SIG-M5 treated with dmso at 0.1 percent for 504 hours (cell line): Measurements from ENCODE around the gene EFCAB6.

Source experiments
- DNase-seq: peaks from one replicate; lab custom pipeline; 2025; ENCODE audit not compliant: unreplicated experiment; lab: John Stamatoyannopoulos, UW

The EFCAB6 gene

GRCh38 chr22:43511276-43511910 lies 300.7 kb downstream of the EFCAB6 start:
- no peak for DNase-seq

GRCh38 chr22:43510281-43511070 lies 301.6 kb downstream of the EFCAB6 start:
- no peak for DNase-seq

- DNase-seq, result no peak
Measured at GRCh38 chr22:43509337-43509736, 302.8 kb downstream of the EFCAB6 start.

GRCh38 chr22:43508489-43508888 lies 303.6 kb downstream of the EFCAB6 start:
- no peak for DNase-seq

- no peak for DNase-seq
Measured at GRCh38 chr22:43507235-43507634, 304.9 kb downstream of the EFCAB6 start.

- DNase-seq, result no peak
Measured at GRCh38 chr22:43506487-43506886, 305.6 kb downstream of the EFCAB6 start.

GRCh38 chr22:43505896-43506295 lies 306.2 kb downstream of the EFCAB6 start:
- DNase-seq, result no peak

- no peak for DNase-seq
Measured at GRCh38 chr22:43505423-43505822, 306.7 kb downstream of the EFCAB6 start.

- DNase-seq, result no peak
Measured at GRCh38 chr22:43504666-43505261, 307.3 kb downstream of the EFCAB6 start.

- no peak for DNase-seq
Measured at GRCh38 chr22:43504068-43504467, 308.0 kb downstream of the EFCAB6 start.

- no peak for DNase-seq
Measured at GRCh38 chr22:43502306-43502874, 309.7 kb downstream of the EFCAB6 start.

- DNase-seq, result no peak
Measured at GRCh38 chr22:43501878-43502277, 310.2 kb downstream of the EFCAB6 start.

- DNase-seq, result no peak
Measured at GRCh38 chr22:43500792-43501785, 311.0 kb downstream of the EFCAB6 start.

GRCh38 chr22:43498856-43499253 lies 313.2 kb downstream of the EFCAB6 start:
- DNase-seq, result no peak

GRCh38 chr22:43497956-43498855 lies 313.9 kb downstream of the EFCAB6 start:
- DNase-seq, result no peak

- no peak for DNase-seq
Measured at GRCh38 chr22:43493297-43493696, 318.8 kb downstream of the EFCAB6 start.

GRCh38 chr22:43491737-43492136 lies 320.4 kb downstream of the EFCAB6 start:
- DNase-seq, result no peak

- DNase-seq, result no peak
Measured at GRCh38 chr22:43491177-43491576, 320.9 kb downstream of the EFCAB6 start.

GRCh38 chr22:43490311-43490710 lies 321.8 kb downstream of the EFCAB6 start:
- DNase-seq, result no peak

GRCh38 chr22:43488937-43489336 lies 323.2 kb downstream of the EFCAB6 start:
- no peak for DNase-seq
